Panc1 (cell line): ENCODE results near the gene RBM11. TPM values are rescaled to one million over a fixed set of nuclear protein-coding genes. Genes with fewer than 3 reads are reported as not detected.

Experiments
- ATAC-seq: fragments of 200-7000 bp; cut with Tn5 transposase; 2 replicates; pipeline ENCODE4 v1.9.1; 2020; ENCODE audit warnings: mild to moderate bottlenecking, moderate library complexity
- BruUV-seq: library from RNA; stranded (reverse); fragments of 400-500 nt; replicated peaks from 2 replicates; lab custom pipeline; 2021; lab: Mats Ljungman, UMichigan
- CTCF ChIA-PET: fragments of 300-600 bp; sonication (Branson Sonifier 250); formaldehyde crosslinking; loops from one replicate; lab custom pipeline; 2022; ENCODE audit warnings: antibody characterized with exemption; lab: Charles Lee
- POLR2A ChIA-PET: fragments of 300-600 bp; sonication (Branson Sonifier 250); formaldehyde crosslinking; loops from one replicate; lab custom pipeline; 2022; ENCODE audit warnings: antibody characterized with exemption; lab: Charles Lee
- DNase-seq: peaks from one replicate; pipeline ENCODE4 v3.0.0-alpha.2; 2010; ENCODE audit warnings: low read depth, low spot score
- H3K27ac ChIP-seq: 2 replicates; pipeline ENCODE4 v1.5.1; 2011; ENCODE audit warnings: mild to moderate bottlenecking, low read length, inconsistent platforms
- H3K27me3 ChIP-seq: fragments of 200-500 bp; sonication (Bioruptor generic); 2 replicates; pipeline ENCODE4 v1.6.0; 2014; ENCODE audit warnings: low read length, inconsistent platforms; ENCODE audit not compliant: control insufficient read depth, insufficient read depth
- H3K36me3 ChIP-seq: fragments of 200-500 bp; sonication (Bioruptor generic); 2 replicates; pipeline ENCODE4 v1.5.1; 2014; ENCODE audit warnings: inconsistent platforms, mild to moderate bottlenecking, low read length, moderate library complexity; ENCODE audit not compliant: control insufficient read depth, insufficient read depth
- H3K4me1 ChIP-seq: 2 replicates; pipeline ENCODE4 v1.5.1; 2011; ENCODE audit warnings: inconsistent platforms, mild to moderate bottlenecking, low read length, moderate library complexity; ENCODE audit not compliant: control insufficient read depth, insufficient read depth
- H3K4me3 ChIP-seq, 2 experiments: 2 replicates each; pipeline ENCODE4 v1.5.1; 2011 to 2012; ENCODE audit warnings: low read depth in 2 of 2, low read length in 2 of 2, mild to moderate bottlenecking in 2 of 2, inconsistent platforms in 1 of 2, moderate library complexity in 1 of 2
- H3K9me3 ChIP-seq: fragments of 200-500 bp; sonication (Bioruptor generic); 2 replicates; pipeline ENCODE4 v1.5.1; 2014; ENCODE audit warnings: low read depth, mild to moderate bottlenecking, inconsistent platforms, low read length, moderate library complexity; ENCODE audit not compliant: control insufficient read depth, insufficient read depth
- POLR2AphosphoS5 ChIP-seq: IDR thresholded peaks from 2 replicates; pipeline ENCODE4 v1.6.1; 2012; ENCODE audit warnings: mild to moderate bottlenecking, low read depth, low read length, moderate library complexity
- SIN3A ChIP-seq: IDR thresholded peaks from 2 replicates; pipeline ENCODE4 v1.6.1; 2012; ENCODE audit warnings: low read depth, mild to moderate bottlenecking, low read length, moderate library complexity, borderline replicate concordance; ENCODE audit not compliant: insufficient read depth
- TCF7L2 ChIP-seq: IDR thresholded peaks from 2 replicates; pipeline ENCODE4 v1.6.1; 2011; ENCODE audit warnings: mild to moderate bottlenecking, low read depth, low read length, inconsistent platforms
- in situ Hi-C: cut with HindIII; loops from 2 replicates; pipeline ENCODE4 v1.10.0; 2016; ENCODE audit warnings: low sequenced_read_pairs, low pct_unique_long_range_greater_than_20kb
- intact Hi-C: fragments of 100-400 bp; cut with micrococcal nuclease; formaldehyde crosslinking; loops from one replicate; pipeline ENCODE4 v1.10.0; 2022; ENCODE audit not compliant: unreplicated experiment
- total RNA-seq: library from RNA; stranded (reverse); gene quantifications from one replicate; pipeline ENCODE4 v1.2.1, GENCODE V29; 2021; ENCODE audit not compliant: unreplicated experiment
- TF ChIP-seq, protein P1 (sequence below): fragments of 450-650 bp; IDR thresholded peaks from 2 replicates; pipeline ENCODE4 v1.5.1; 2017; ENCODE audit warnings: mild to moderate bottlenecking
- TF ChIP-seq, protein P2 (sequence below), 2 experiments: IDR thresholded peaks; 2 replicates each; pipeline ENCODE4 v1.6.1; 2011 to 2012; ENCODE audit warnings: low read depth in 2 of 2, control low read depth in 1 of 2, low read length in 1 of 2, mild to moderate bottlenecking in 1 of 2, moderate library complexity in 1 of 2; ENCODE audit not compliant: insufficient read depth in 1 of 2

The RBM11 gene
- total RNA-seq, 1 experiment from 2014 or later = 0.15 TPM

GRCh38 chr21:14275702-14276205, 59.8 kb downstream of the RBM11 start:
- in situ Hi-C loops = no loop called here
- TF ChIP-seq, protein P1, sequence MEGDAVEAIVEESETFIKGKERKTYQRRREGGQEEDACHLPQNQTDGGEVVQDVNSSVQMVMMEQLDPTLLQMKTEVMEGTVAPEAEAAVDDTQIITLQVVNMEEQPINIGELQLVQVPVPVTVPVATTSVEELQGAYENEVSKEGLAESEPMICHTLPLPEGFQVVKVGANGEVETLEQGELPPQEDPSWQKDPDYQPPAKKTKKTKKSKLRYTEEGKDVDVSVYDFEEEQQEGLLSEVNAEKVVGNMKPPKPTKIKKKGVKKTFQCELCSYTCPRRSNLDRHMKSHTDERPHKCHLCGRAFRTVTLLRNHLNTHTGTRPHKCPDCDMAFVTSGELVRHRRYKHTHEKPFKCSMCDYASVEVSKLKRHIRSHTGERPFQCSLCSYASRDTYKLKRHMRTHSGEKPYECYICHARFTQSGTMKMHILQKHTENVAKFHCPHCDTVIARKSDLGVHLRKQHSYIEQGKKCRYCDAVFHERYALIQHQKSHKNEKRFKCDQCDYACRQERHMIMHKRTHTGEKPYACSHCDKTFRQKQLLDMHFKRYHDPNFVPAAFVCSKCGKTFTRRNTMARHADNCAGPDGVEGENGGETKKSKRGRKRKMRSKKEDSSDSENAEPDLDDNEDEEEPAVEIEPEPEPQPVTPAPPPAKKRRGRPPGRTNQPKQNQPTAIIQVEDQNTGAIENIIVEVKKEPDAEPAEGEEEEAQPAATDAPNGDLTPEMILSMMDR = no peak
- TF ChIP-seq SIN3A (no peak), POLR2AphosphoS5 (no peak), TCF7L2 (no peak)
- TF ChIP-seq, protein P2, sequence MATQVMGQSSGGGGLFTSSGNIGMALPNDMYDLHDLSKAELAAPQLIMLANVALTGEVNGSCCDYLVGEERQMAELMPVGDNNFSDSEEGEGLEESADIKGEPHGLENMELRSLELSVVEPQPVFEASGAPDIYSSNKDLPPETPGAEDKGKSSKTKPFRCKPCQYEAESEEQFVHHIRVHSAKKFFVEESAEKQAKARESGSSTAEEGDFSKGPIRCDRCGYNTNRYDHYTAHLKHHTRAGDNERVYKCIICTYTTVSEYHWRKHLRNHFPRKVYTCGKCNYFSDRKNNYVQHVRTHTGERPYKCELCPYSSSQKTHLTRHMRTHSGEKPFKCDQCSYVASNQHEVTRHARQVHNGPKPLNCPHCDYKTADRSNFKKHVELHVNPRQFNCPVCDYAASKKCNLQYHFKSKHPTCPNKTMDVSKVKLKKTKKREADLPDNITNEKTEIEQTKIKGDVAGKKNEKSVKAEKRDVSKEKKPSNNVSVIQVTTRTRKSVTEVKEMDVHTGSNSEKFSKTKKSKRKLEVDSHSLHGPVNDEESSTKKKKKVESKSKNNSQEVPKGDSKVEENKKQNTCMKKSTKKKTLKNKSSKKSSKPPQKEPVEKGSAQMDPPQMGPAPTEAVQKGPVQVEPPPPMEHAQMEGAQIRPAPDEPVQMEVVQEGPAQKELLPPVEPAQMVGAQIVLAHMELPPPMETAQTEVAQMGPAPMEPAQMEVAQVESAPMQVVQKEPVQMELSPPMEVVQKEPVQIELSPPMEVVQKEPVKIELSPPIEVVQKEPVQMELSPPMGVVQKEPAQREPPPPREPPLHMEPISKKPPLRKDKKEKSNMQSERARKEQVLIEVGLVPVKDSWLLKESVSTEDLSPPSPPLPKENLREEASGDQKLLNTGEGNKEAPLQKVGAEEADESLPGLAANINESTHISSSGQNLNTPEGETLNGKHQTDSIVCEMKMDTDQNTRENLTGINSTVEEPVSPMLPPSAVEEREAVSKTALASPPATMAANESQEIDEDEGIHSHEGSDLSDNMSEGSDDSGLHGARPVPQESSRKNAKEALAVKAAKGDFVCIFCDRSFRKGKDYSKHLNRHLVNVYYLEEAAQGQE (IDR thresholded peaks at IDR 0.05; ENCODE audit: insufficient read depth in 1 of 2, low read depth in 2 of 2, low read length in 1 of 2) = no peak
- no TSS peak for BruUV-seq
- Histone ChIP-seq H3K36me3 (no peaks in the 10 kb centered on the region), H3K27me3 (peaks cover 3% of the 10 kb centered on the region; the same call in 1 of the 2 replicates), H3K4me1 (no peaks in the 10 kb centered on the region), H3K4me3 (no peak overlapping the region), H3K27ac (no peak overlapping the region), H3K9me3 (no peaks in the 10 kb centered on the region)
- ATAC-seq (no peak), DNase-seq (no peak)
- CTCF ChIA-PET = no interaction called here
- intact Hi-C loops = no loop called here
- POLR2A ChIA-PET = no interaction called here

Other genes starting within 250 kb of the RBM11 start
- not detected for gene LIPI, start 5.2 kb upstream of the RBM11 start, total RNA-seq
- 30.1 TPM for gene HSPA13, start 167.0 kb downstream of the RBM11 start, total RNA-seq